GM19438 (cell line): Measurements from ENCODE around the gene CDIPT.

Experiments
- ATAC-seq: cut with Tn5 transposase; IDR thresholded peaks from one replicate; pipeline ENCODE4 v1.9.1; 2021; ENCODE audit warnings: low read depth; ENCODE audit not compliant: unreplicated experiment

Gene CDIPT

GRCh38 chr16:29812754-29813643 is 50.0 kb downstream of the CDIPT start:
- no peak for ATAC-seq

- ATAC-seq, result no peak
These were observed 50.9 kb downstream of the CDIPT start, which contains the start of gene PRRT2 for GRCh38 chr16:29811896-29812665. TSS of gene PRRT2 (plus strand) at chr16:29812193. CDS start at chr16:29813055, 862 bp downstream.

GRCh38 chr16:29811170-29811895 is 51.7 kb downstream of the CDIPT start:
- ATAC-seq, result no peak

- no peak for ATAC-seq
These were observed 52.3 kb downstream of the CDIPT start for GRCh38 chr16:29810699-29811169.

- ATAC-seq, result no peak
These were observed 53.0 kb downstream of the CDIPT start for GRCh38 chr16:29809850-29810698.

GRCh38 chr16:29809031-29809747 is 53.8 kb downstream of the CDIPT start:
- no peak for ATAC-seq
